Subcutaneous adipose tissue (tissue), 4 donors: Measurements from ENCODE around the gene MLLT3. TPM values are rescaled to one million over a fixed set of nuclear protein-coding genes. Genes with fewer than 3 reads are reported as not detected.

Experiments used
- CTCF ChIP-seq: fragments of 450-650 bp; IDR thresholded peaks from one replicate; pipeline ENCODE4 v1.5.1; 2016; ENCODE audit warnings: low read depth, mild to moderate bottlenecking, control low read depth, antibody characterized with exemption, moderate library complexity
- total RNA-seq, 4 donors: library from RNA; depleted of rRNA; stranded (reverse); fragments of >200 nt; gene quantifications; one replicate each; pipeline ENCODE4 v1.1.0, GENCODE V29; 2016

Gene MLLT3
- total RNA-seq, 4 donors from 2014 or later: 10.2 to 15.3 (median 11.0) TPM

- no peak for TF ChIP-seq CTCF
Measured at GRCh38 chr9:20604562-20604961, 17.7 kb downstream of the MLLT3 start.

GRCh38 chr9:20603524-20604268, 18.6 kb downstream of the MLLT3 start:
- no peak for TF ChIP-seq CTCF

GRCh38 chr9:20601292-20601691, 21.0 kb downstream of the MLLT3 start:
- no peak for TF ChIP-seq CTCF

- no peak for TF ChIP-seq CTCF
Measured at GRCh38 chr9:20599195-20599594, 23.1 kb downstream of the MLLT3 start.

- TF ChIP-seq CTCF: no peak
Measured at GRCh38 chr9:20598367-20598766, 23.9 kb downstream of the MLLT3 start.

- TF ChIP-seq CTCF: no peak
Measured at GRCh38 chr9:20597862-20598261, 24.4 kb downstream of the MLLT3 start.

- TF ChIP-seq CTCF: no peak
Measured at GRCh38 chr9:20594608-20595007, 27.7 kb downstream of the MLLT3 start.
